GM12892 (cell line): ENCODE measurements around the gene LRRC74B.

Experiments used
- POLR2A ChIP-seq: IDR thresholded peaks from 2 replicates; pipeline ENCODE4 v1.6.1; 2011; ENCODE audit warnings: low read depth, low read length, control low read depth
- POLR2AphosphoS5 ChIP-seq: IDR thresholded peaks from 2 replicates; pipeline ENCODE4 v1.6.1; 2011; ENCODE audit warnings: low read depth, low read length, control low read depth

DNA sequence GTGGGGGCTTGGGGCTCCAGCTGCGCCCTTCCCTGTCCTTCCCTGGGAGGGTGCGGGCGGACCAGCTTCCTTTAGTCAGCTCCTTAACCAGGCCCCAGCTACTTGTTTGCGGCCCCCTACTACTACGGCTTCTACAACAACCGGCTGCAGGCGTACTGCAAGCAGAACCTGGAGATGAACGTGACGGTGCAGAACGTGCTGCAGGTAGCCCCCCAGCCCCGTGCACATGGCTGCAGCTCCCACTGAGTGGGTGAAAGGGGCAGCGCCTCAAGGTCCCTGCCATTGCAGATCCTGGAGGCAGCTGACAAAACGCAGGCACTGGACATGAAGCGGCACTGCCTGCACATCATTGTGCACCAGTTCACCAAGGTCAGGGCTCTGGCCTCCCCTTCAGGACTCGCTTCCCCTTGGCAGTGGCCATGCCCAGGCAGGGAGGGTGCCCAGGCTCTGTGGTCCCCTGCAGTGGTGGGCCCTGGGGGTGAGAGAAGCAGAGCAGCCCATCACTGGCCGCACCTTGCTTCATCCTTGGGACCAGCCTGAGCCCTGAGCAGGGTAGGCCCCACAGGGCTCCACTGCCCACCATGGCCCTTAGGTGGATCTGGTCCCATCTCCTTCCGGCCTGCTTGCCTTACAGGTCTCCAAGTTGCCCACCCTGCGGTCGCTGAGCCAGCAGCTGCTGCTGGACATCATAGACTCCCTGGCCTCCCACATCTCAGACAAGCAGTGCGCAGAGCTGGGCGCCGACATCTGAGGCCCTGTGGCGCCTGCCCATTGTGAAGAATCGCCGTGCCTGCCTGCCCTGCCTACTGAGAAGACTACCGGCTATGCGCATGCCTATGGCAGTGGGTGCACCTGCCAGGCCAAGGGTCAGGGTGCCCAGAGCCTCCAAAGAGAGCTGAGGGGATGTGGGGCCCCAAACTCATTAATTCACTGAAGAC is 48.9 kb upstream of the LRRC74B start:
- TF ChIP-seq POLR2AphosphoS5 (no peak; the same call in 1 of the 2 replicates), POLR2A (no peak; the same call in 1 of the 2 replicates)
